Stomach (tissue), 9 donors: Measurements from ENCODE around the gene RTTN. TPM values are rescaled to one million over a fixed set of nuclear protein-coding genes. Genes with fewer than 3 reads are reported as not detected.
"Not testable (repeated sequence)": the region's sequence is repeated elsewhere in the genome, so short reads cannot be mapped to it uniquely, and the experiment has no call there.

Experiments used
- DNase-seq, 2 donors: peaks; one replicate each; pipeline versions ENCODE4 v3.0.0 to v3.0.0-alpha.2; 2013 to 2019
- H3K27ac ChIP-seq, 5 donors: fragments of 200-600 bp in 4 of 5; sonication (generic) in 4 of 5; one replicate each; pipeline ENCODE4 v1.5.1; 2013 to 2019; ENCODE audit warnings: mild to moderate bottlenecking in 1 of 5, moderate library complexity in 1 of 5
- H3K27me3 ChIP-seq, 3 donors: fragments of 200-600 bp; sonication (generic); one replicate each; pipeline ENCODE4 v1.5.1; 2017 to 2019; ENCODE audit warnings: mixed run types in 1 of 3
- H3K36me3 ChIP-seq, 4 donors: fragments of 200-600 bp; sonication (generic); 1 replicate in 3 of 4; 2 replicates in 1 of 4; pipeline ENCODE4 v1.5.1; 2016 to 2019
- H3K4me1 ChIP-seq, 4 donors: fragments of 200-600 bp; sonication (generic); one replicate each; pipeline ENCODE4 v1.5.1; 2016 to 2019
- H3K4me3 ChIP-seq, 4 donors: fragments of 200-600 bp; sonication (generic) in 3 of 4; one replicate each; pipeline ENCODE4 v1.5.1; 2016 to 2019; ENCODE audit warnings: mild to moderate bottlenecking in 1 of 4
- H3K9me3 ChIP-seq, 4 donors: fragments of 200-600 bp; sonication (generic); one replicate each; pipeline ENCODE4 v1.5.1; 2016 to 2019
- CTCF ChIP-seq, 7 experiments: fragments of 450-650 bp in 4 of 7; fragments of 200-600 bp in 3 of 7; sonication (generic) in 3 of 7; IDR thresholded peaks; one replicate each; pipeline ENCODE4 v1.5.1; 2016 to 2019; ENCODE audit warnings: antibody characterized with exemption in 7 of 7, control low read depth in 2 of 7, mild to moderate bottlenecking in 1 of 7
- EP300 ChIP-seq: sonication (generic); formaldehyde crosslinking; IDR thresholded peaks from one replicate; pipeline ENCODE4 v1.6.1; 2017; ENCODE audit warnings: antibody characterized with exemption
- POLR2A ChIP-seq, 4 donors: fragments of 450-650 bp; IDR thresholded peaks; one replicate each; pipeline ENCODE4 v1.6.1; 2016; ENCODE audit warnings: antibody characterized with exemption in 4 of 4, control low read depth in 2 of 4, mild to moderate bottlenecking in 1 of 4, moderate library complexity in 1 of 4
- POLR2AphosphoS5 ChIP-seq, 3 donors: sonication (generic); formaldehyde crosslinking; IDR thresholded peaks; one replicate each; pipeline ENCODE4 v1.6.1; 2016; ENCODE audit warnings: antibody characterized with exemption in 3 of 3
- WGBS, 5 donors: extraction: QIAGEN DNeasy Blood & Tissue Kit in 3 of 5; methylation state at CpG; one replicate each; pipeline versions ENCODE4 v1.1.5 to v1.1.7; 2013 to 2018; 5-methylcytosine and 5-hydroxymethylcytosine counted together
- intact Hi-C: fragments of 100-400 bp; cut with DNase I; formaldehyde crosslinking; loops from one replicate; pipeline ENCODE4 v1.15.1; 2023; ENCODE audit warnings: low total_unique reads
- polyA plus RNA-seq, 3 donors: library from polyadenylated mRNA; stranded (reverse); fragments of 200-250 nt; gene quantifications; one replicate each; pipeline ENCODE4 v1.2.3, GENCODE V29; 2013
- total RNA-seq, 5 donors: library from RNA; depleted of rRNA; stranded (reverse); fragments of >200 nt; gene quantifications; one replicate each; pipeline versions ENCODE4 v1.1.0 to v1.2.3, GENCODE V29; 2014 to 2016
- donor health status: healthy with polysubstance abuse.
- donor health status: Bipolar disorder and iron deficiency.
- donor health status: healthy.

Gene RTTN
- total and polyA plus RNA-seq, 8 donors = 2.1 to 52.1 (median 10.2) TPM

- intact Hi-C loops = no loop called here
- Histone ChIP-seq H3K27ac (no peak overlapping the region), H3K9me3 (no peaks in the 10 kb centered on the region), H3K36me3 (no peaks in the 10 kb centered on the region), H3K4me3 (no peak overlapping the region), H3K27me3 (no peaks in the 10 kb centered on the region), H3K4me1 (peaks cover 0 to 13% (median 5%) of the 10 kb centered on the region in 4 donors)
- TF ChIP-seq POLR2A (IDR thresholded peaks at IDR 0.05) (no peak), EP300 (no peak), CTCF (IDR thresholded peaks at IDR 0.05) (no peak), POLR2AphosphoS5 (IDR thresholded peaks at IDR 0.05) (no peak)
- no peak for DNase-seq
- WGBS, 5 donors = 81 to 94% (median 88%) methylated on average over 5 of the region's 5 CpGs
Measured at GRCh38 chr18:70249118-70249517, 43.6 kb upstream of the RTTN start.

GRCh38 chr18:70246061-70246466 lies 40.6 kb upstream of the RTTN start:
- TF ChIP-seq CTCF (IDR thresholded peaks at IDR 0.05) (no peak), POLR2A (IDR thresholded peaks at IDR 0.05) (no peak), POLR2AphosphoS5 (IDR thresholded peaks at IDR 0.05) (no peak), EP300 (no peak)
- Histone ChIP-seq H3K36me3 (no peaks in the 10 kb centered on the region), H3K4me3 (peak overlapping the region in 1 of 4 donors; percentile 8), H3K4me1 (peaks cover 0 to 13% (median 5%) of the 10 kb centered on the region in 4 donors), H3K27ac (peak overlapping the region in 2 of 5 donors; percentile 12 to 41), H3K27me3 (no peaks in the 10 kb centered on the region), H3K9me3 (no peaks in the 10 kb centered on the region)
- intact Hi-C loops = no loop called here
- WGBS, 5 donors = 8 to 27% (median 10%) methylated on average over 4 of the region's 4 CpGs
- peak in 1 of 2 donors; percentile 8 for DNase-seq

- intact Hi-C loops = no loop called here
- WGBS, 5 donors = 28 to 50% (median 34%) methylated on average over 13 of the region's 13 CpGs
- H3K9me3 ChIP-seq = no peaks in the 10 kb centered on the region
- no peaks in the 10 kb centered on the region for H3K27me3 ChIP-seq
- peak; percentile 43 to 82 for DNase-seq
- H3K36me3 ChIP-seq = no peaks in the 10 kb centered on the region
- peak overlapping the region in 2 of 5 donors; percentile 15 to 56 for H3K27ac ChIP-seq
- H3K4me3 ChIP-seq = no peak overlapping the region
- H3K4me1 ChIP-seq = peaks cover 0 to 13% (median 5%) of the 10 kb centered on the region in 4 donors
- TF ChIP-seq POLR2A (IDR thresholded peaks at IDR 0.05) (no peak), POLR2AphosphoS5 (IDR thresholded peaks at IDR 0.05) (peak in 2 of 3 donors; percentile 8 to 48)
Measured at GRCh38 chr18:70243131-70243929, 37.8 kb upstream of the RTTN start.

- WGBS, 5 donors = 44 to 66% (median 53%) methylated on average over 7 of the region's 7 CpGs
- H3K4me3 ChIP-seq, intact Hi-C loops, H3K4me1 ChIP-seq, H3K9me3 ChIP-seq, H3K27me3 ChIP-seq, H3K27ac ChIP-seq, H3K36me3 ChIP-seq: not testable (repeated sequence)
- peak in 1 of 2 donors; percentile 12 for DNase-seq
Measured at GRCh38 chr18:70236921-70237320, 31.4 kb upstream of the RTTN start.

GRCh38 chr18:70235478-70235877 lies 30.0 kb upstream of the RTTN start:
- no peaks in the 10 kb centered on the region for H3K36me3 ChIP-seq
- intact Hi-C loops = no loop called here
- TF ChIP-seq CTCF (IDR thresholded peaks at IDR 0.05) = no peak
- TF ChIP-seq EP300 = no peak
- TF ChIP-seq POLR2A (IDR thresholded peaks at IDR 0.05) = no peak
- no peak for TF ChIP-seq POLR2AphosphoS5 (IDR thresholded peaks at IDR 0.05)
- 84 to 95% (median 93%) methylated on average over 5 of the region's 5 CpGs for WGBS, 5 donors
- H3K4me1 ChIP-seq = no peaks in the 10 kb centered on the region
- H3K27me3 ChIP-seq = no peaks in the 10 kb centered on the region
- no peaks in the 10 kb centered on the region for H3K9me3 ChIP-seq
- H3K27ac ChIP-seq = no peak overlapping the region
- no peak for DNase-seq
- no peak overlapping the region for H3K4me3 ChIP-seq
